Hepatocyte (in vitro differentiated cells): ENCODE measurements around the gene STAMBP. TPM values are rescaled to one million over a fixed set of nuclear protein-coding genes. Genes with fewer than 3 reads are reported as not detected.

Experiments used
- DNase-seq: peaks from one replicate; pipeline ENCODE4 v3.0.0-alpha.2; 2016; ENCODE audit warnings: low spot score
- H2AFZ ChIP-seq: fragments of 200-600 bp; sonication (generic); 2 replicates; pipeline ENCODE4 v1.6.0; 2016; ENCODE audit warnings: antibody characterized with exemption, mild to moderate bottlenecking
- H3K27ac ChIP-seq: fragments of 200-600 bp; sonication (generic); 2 replicates; pipeline ENCODE4 v1.5.1; 2016; ENCODE audit warnings: mild to moderate bottlenecking
- H3K27me3 ChIP-seq: fragments of 200-600 bp; sonication (generic); 2 replicates; pipeline ENCODE4 v1.6.1; 2016
- H3K36me3 ChIP-seq: fragments of 200-600 bp; sonication (generic); replicated peaks from 2 replicates; pipeline ENCODE4 v1.5.1; 2016; ENCODE audit warnings: low read depth; ENCODE audit not compliant: insufficient read depth
- H3K4me1 ChIP-seq: fragments of 200-600 bp; sonication (generic); 2 replicates; pipeline ENCODE4 v1.5.1; 2016; ENCODE audit warnings: mild to moderate bottlenecking, moderate library complexity; ENCODE audit not compliant: insufficient read depth
- H3K4me2 ChIP-seq: fragments of 200-600 bp; sonication (generic); 2 replicates; pipeline ENCODE4 v1.6.0; 2016
- H3K4me3 ChIP-seq: fragments of 200-600 bp; sonication (generic); 2 replicates; pipeline ENCODE4 v1.5.1; 2016; ENCODE audit warnings: mild to moderate bottlenecking
- H3K79me2 ChIP-seq: fragments of 200-600 bp; sonication (generic); 2 replicates; pipeline ENCODE4 v1.6.0; 2017; ENCODE audit warnings: mild to moderate bottlenecking
- H3K9me2 ChIP-seq: fragments of 200-600 bp; sonication (generic); replicated peaks from 2 replicates; pipeline ENCODE4 v1.6.0; 2017; ENCODE audit warnings: mild to moderate bottlenecking; ENCODE audit not compliant: insufficient read depth
- H3K9me3 ChIP-seq: fragments of 200-600 bp; sonication (generic); 2 replicates; pipeline ENCODE4 v1.5.1; 2016; ENCODE audit warnings: low read depth, mild to moderate bottlenecking
- H4K20me1 ChIP-seq: fragments of 200-600 bp; sonication (generic); 2 replicates; pipeline ENCODE4 v1.6.0; 2016; ENCODE audit warnings: mild to moderate bottlenecking; ENCODE audit not compliant: insufficient read depth, poor library complexity, severe bottlenecking
- EZH2 ChIP-seq: fragments of 200-600 bp; sonication (generic); IDR thresholded peaks from 2 replicates; pipeline ENCODE4 v1.6.1; 2016; ENCODE audit warnings: antibody characterized with exemption, mild to moderate bottlenecking, borderline replicate concordance
- EZH2phosphoT487 ChIP-seq: fragments of 200-600 bp; sonication (generic); IDR thresholded peaks from one replicate; pipeline ENCODE4 v1.6.1; 2018; ENCODE audit warnings: antibody characterized with exemption, mild to moderate bottlenecking, low read depth, moderate library complexity; ENCODE audit not compliant: unreplicated experiment, severe bottlenecking
- WGBS: methylation state at CpG from one replicate; pipeline ENCODE4 v1.1.6; 2016; ENCODE audit warnings: low lambda C conversion rate; ENCODE audit errors: missing lambda C conversion rate; 5-methylcytosine and 5-hydroxymethylcytosine counted together
- polyA plus RNA-seq: library from polyadenylated mRNA; unstranded; fragments of >200 nt; fragmentation: Nextera tagmentation; extraction: Ambion mirVana; gene quantifications from 2 replicates; pipeline ENCODE4 v1.2.1, GENCODE V29; 2016
- total RNA-seq: library from RNA; depleted of rRNA; stranded (reverse); fragments of >200 nt; gene quantifications from 2 replicates; pipeline ENCODE4 v1.2.3, GENCODE V29; 2014
- TF ChIP-seq, protein P1 (sequence below): fragments of 200-600 bp; sonication (generic); IDR thresholded peaks from 2 replicates; pipeline ENCODE4 v1.5.1; 2016; ENCODE audit warnings: antibody characterized with exemption, mild to moderate bottlenecking; ENCODE audit not compliant: poor library complexity

The STAMBP gene
- total and polyA plus RNA-seq, 2 experiments from 2014 or later: 34.3 to 43.0 TPM

DNA sequence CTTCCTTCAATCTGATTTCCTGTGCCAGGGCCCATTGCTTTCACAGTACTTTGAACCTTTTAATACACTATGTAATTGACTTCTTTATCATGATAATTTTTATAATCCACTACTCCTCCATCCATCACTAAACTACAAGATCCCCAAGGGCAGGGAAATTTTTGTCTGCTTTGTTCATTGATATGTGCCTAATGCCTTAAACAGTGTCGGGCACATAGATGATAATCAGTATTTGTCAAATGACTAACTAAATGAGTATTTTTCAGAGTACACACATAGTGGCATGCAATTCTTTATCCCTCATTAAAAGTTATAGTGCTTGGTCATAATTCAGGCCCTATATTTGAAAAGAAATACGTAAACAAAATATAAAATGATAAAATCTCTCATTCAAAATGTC is 5.3 kb upstream of the STAMBP start:
- Histone ChIP-seq H2AFZ (no peak overlapping the region), H3K27me3 (peaks cover 10% of the 10 kb centered on the region), H3K27ac (no peak overlapping the region), H3K79me2 (no peaks in the 10 kb centered on the region), H3K9me2 (no peaks in the 10 kb centered on the region), H3K4me3 (no peak overlapping the region), H3K9me3 (no peaks in the 10 kb centered on the region), H3K36me3 (no peaks in the 10 kb centered on the region), H4K20me1 (no peaks in the 10 kb centered on the region), H3K4me1 (no peaks in the 10 kb centered on the region), H3K4me2 (no peak overlapping the region)
- no peak for DNase-seq
- 39% methylated on average over 2 of the region's 2 CpGs for WGBS
- TF ChIP-seq EZH2: no peak
- no peak for TF ChIP-seq EZH2phosphoT487
- TF ChIP-seq, protein P1, sequence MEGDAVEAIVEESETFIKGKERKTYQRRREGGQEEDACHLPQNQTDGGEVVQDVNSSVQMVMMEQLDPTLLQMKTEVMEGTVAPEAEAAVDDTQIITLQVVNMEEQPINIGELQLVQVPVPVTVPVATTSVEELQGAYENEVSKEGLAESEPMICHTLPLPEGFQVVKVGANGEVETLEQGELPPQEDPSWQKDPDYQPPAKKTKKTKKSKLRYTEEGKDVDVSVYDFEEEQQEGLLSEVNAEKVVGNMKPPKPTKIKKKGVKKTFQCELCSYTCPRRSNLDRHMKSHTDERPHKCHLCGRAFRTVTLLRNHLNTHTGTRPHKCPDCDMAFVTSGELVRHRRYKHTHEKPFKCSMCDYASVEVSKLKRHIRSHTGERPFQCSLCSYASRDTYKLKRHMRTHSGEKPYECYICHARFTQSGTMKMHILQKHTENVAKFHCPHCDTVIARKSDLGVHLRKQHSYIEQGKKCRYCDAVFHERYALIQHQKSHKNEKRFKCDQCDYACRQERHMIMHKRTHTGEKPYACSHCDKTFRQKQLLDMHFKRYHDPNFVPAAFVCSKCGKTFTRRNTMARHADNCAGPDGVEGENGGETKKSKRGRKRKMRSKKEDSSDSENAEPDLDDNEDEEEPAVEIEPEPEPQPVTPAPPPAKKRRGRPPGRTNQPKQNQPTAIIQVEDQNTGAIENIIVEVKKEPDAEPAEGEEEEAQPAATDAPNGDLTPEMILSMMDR: no peak

DNA sequence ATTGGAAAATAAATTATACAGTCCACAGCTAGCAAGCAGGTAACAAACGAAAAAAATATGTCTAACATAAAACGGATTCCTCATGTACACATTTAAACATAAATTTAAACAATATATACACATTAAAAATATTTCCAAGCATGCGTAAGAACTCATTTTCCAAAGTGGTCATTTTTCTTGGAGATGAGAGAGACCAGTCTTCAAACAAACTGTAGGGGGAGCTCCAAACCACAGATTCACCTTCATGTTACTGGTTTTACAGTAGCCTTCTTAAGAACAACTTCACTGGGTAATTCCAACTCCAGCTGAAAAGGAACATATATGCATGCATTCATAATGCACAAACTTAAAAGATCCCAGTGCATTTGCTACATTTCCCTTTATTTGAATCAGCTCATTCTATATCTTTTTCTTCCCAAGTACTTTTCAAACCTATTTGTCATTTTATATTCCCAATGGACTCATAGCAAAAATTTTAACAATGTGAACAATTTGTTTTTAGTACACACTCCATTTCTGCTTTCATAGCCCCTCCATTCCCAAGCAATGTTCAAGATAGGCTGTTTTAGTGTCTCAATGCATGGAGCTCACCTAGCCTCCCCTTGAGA is 4.7 kb upstream of the STAMBP start:
- Histone ChIP-seq H3K36me3 (no peaks in the 10 kb centered on the region), H3K27ac (no peak overlapping the region), H3K79me2 (no peaks in the 10 kb centered on the region), H3K27me3 (peaks cover 9% of the 10 kb centered on the region), H3K4me2 (no peak overlapping the region), H3K9me2 (no peaks in the 10 kb centered on the region), H3K4me3 (no peak overlapping the region), H3K4me1 (no peaks in the 10 kb centered on the region), H3K9me3 (no peaks in the 10 kb centered on the region), H2AFZ (no peak overlapping the region), H4K20me1 (no peaks in the 10 kb centered on the region)
- TF ChIP-seq, protein P1: peak; percentile 86
- no peak for TF ChIP-seq EZH2phosphoT487
- WGBS: 23% methylated on average over 3 of the region's 3 CpGs
- peak; percentile 87 for DNase-seq

DNA sequence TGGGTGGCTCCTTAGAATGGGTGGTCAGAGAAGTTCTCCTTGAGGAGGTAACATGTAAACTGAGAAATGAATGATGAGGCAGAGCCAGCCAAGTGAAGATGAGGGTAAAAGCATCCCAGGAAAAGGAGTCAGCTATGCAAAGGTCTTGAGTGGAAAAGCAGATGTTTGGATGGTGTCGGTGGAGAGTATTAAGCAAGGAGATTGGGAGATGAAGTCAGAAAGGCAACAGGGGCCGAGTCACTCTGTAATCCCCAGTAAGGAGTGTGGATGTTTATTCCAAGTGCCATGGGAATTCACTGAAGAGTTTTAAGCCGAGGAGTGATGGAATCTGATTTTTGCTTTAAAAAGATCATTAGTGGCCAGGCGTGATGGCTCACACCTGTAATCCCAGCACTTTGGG is 3.4 kb upstream of the STAMBP start:
- H3K9me2 ChIP-seq: no peaks in the 10 kb centered on the region
- WGBS: 72% methylated on average over 4 of the region's 4 CpGs
- H3K27ac ChIP-seq: no peak overlapping the region

More for the DNA sequence above, 3.4 kb upstream of the STAMBP start:
- Histone ChIP-seq H3K79me2 (peaks cover 13% of the 10 kb centered on the region), H3K4me3 (no peak overlapping the region), H3K36me3 (no peaks in the 10 kb centered on the region), H3K4me1 (peaks cover 6% of the 10 kb centered on the region), H2AFZ (no peak overlapping the region), H3K27me3 (peaks cover 3% of the 10 kb centered on the region), H4K20me1 (no peaks in the 10 kb centered on the region), H3K9me3 (no peaks in the 10 kb centered on the region), H3K4me2 (no peak overlapping the region)
- DNase-seq: no peak
- no peak for TF ChIP-seq EZH2phosphoT487
- TF ChIP-seq, protein P1: no peak
- no peak for TF ChIP-seq EZH2
